Aortic smooth muscle cell (primary cell): ENCODE data around the gene CBLC. TPM values are rescaled to one million over a fixed set of nuclear protein-coding genes. Genes with fewer than 3 reads are reported as not detected.

ENCODE experiments used
- total RNA-seq: library from RNA; depleted of rRNA; stranded (reverse); fragments of >200 nt; gene quantifications from 2 replicates; pipeline ENCODE4 v1.2.3, GENCODE V29; 2014

The CBLC gene, protein sequence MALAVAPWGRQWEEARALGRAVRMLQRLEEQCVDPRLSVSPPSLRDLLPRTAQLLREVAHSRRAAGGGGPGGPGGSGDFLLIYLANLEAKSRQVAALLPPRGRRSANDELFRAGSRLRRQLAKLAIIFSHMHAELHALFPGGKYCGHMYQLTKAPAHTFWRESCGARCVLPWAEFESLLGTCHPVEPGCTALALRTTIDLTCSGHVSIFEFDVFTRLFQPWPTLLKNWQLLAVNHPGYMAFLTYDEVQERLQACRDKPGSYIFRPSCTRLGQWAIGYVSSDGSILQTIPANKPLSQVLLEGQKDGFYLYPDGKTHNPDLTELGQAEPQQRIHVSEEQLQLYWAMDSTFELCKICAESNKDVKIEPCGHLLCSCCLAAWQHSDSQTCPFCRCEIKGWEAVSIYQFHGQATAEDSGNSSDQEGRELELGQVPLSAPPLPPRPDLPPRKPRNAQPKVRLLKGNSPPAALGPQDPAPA
- total RNA-seq = not detected in 2 replicates

DNA sequence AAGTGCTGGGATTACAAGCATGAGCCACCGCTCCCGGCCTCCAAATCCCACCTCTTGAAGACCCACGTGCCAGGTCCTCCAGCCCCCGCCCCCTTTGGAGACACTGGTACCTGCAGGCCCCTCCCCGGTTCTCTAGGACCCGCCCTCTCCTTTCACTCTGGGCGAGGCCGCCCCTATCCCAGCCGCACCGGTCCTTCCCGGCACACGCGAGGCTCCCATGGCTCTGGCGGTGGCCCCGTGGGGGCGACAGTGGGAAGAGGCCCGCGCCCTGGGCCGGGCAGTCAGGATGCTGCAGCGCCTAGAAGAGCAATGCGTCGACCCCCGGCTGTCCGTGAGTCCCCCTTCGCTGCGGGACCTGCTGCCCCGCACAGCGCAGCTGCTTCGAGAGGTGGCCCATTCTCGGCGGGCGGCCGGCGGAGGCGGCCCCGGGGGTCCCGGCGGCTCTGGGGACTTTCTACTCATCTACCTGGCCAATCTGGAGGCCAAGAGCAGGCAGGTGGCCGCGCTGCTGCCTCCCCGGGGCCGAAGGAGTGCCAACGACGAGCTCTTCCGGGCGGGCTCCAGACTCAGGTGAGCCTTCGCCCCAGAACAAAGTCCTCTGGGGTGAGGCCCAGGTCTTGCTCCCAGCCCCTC, at the start of gene CBLC:
Gene CBLC (plus strand): TSS at position 176 of the 633 bp plus-strand sequence. CDS start 42 bp downstream, at position 218.

DNA sequence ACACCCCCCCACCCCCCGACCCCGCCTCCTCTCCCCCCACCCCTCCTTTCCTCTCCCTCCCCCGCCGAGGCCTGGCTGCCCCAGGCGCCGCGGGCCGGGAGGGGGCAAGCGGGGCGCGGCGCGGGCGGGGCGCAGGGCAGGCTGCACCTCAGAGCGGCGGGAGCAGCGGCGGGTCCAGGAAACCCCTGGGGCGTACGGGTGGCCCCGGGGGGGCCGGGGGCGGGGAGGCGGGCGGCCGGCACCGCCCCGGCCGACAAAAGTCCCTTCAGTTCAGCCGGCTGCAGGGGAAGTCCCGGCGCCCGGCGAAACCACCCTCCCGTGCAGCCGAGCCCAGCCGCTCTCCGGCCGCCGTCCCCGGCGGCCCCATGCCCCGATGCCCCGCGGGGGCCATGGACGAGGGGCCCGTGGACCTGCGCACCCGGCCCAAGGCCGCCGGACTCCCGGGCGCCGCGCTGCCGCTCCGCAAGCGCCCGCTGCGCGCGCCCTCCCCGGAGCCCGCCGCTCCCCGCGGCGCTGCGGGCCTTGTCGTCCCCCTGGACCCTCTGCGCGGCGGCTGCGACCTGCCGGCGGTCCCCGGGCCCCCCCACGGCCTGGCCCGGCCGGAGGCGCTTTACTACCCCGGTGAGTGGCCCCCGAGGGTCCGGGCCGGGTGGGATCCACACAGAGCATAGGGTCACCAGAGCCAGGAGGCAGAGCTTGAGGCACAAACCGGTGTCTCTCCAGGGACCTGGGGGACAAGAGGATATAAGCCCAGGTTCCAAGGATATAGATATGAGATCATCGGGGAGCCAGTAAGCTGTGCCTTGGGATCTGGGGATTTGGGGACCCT, 29.1 kb upstream of the CBLC start, which contains the start of gene BCL3:
Gene BCL3 (plus strand): TSS at position 283 of the 829 bp plus-strand sequence. CDS start 83 bp downstream, at position 366.

DNA sequence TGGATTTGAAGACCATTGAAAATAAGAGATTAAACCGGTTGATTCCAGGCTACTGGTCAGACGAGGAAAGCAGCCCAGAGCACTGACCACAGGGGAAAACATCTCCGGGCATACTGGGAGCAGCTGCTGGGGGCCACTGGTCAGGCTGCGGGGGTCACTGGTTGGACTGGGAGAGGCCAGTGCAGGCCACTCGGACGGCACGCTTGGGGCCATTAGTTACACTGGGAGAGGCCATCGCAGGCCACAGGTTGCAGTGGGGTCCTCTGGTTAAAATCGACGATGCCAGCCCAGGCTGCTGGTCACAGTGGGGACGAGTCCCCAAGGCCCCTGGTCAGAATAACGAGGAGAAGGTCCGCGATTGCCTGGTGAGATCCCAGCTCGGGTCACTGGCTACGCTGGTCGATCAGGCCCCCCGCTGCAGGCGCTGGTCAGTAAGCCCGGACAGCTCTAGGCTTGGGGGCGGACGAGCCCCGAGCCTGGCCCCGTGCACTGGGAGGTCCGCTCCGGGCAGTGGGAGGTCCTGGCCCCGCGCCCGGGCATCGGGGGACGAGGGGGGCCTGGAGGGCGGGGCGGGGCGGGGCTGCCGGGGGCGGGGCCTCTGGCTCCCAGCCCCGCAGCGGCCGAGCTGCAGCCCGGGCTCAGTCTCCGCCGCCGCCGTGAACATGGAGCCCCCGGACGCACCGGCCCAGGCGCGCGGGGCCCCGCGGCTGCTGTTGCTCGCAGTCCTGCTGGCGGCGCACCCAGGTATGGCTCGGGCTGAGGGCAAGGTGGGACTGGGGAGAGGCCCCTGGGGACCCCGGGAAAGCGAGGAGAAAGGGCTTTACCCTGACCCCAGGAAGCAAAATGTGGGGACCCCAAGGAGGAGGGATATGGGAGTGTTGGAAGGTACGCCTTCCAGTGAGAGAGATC, 31.0 kb downstream of the CBLC start, which contains the start of gene BCAM:
Gene BCAM (plus strand): TSS at position 641 of the 909 bp plus-strand sequence. CDS start 22 bp downstream, at position 663.

DNA sequence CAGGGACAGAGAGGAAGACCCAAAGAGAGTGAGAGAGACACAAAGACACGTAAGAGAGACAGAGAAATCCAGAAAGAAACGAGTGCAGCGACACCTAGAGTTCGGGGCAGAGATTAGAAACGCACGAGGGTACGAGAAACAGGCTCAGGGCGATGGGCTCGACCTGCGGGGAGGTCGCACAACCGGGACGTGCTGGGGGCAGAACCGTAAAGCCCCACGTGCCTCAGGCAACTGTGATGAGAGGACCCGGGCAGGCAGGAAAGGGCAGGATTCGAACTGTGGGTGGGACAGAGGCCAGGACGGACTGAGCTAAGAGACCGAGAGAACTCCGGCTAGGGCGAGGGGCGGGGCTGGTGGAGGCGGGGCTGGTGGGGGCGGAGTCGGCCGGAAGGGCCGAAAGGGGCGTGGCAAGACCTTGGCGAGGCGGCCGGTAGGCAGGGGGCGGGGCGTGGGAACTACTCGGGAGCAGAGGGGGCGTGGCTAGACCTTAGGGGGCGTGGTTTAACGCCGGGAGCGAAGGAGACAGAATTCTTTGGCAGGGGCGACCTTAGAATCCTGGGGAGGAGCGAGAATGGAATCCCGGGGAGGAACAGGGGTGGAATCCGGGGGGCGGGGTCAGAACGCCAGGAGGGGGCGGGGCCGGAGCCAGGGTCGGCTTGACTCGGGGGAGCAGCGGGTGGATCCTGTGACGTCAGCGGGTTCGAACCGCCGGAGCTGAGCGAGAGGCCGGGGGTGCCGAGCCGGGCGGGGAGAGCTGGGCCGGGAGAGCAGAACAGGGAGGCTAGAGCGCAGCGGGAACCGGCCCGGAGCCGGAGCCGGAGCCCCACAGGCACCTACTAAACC, 68.1 kb downstream of the CBLC start, which contains the start of gene NECTIN2:
Gene NECTIN2 (plus strand): TSS at position 686 of the 843 bp plus-strand sequence. CDS start 229 bp downstream, outside the sequence.

Other genes starting within 250 kb of the CBLC start
- not detected in 2 replicates for gene CEACAM20, start 248.2 kb upstream of the CBLC start, total RNA-seq
- gene IGSF23, start 164.3 kb upstream of the CBLC start, total RNA-seq = not detected in 2 replicates
- 56.8 and 71.4 TPM in 2 replicates for gene PVR, start 134.0 kb upstream of the CBLC start, total RNA-seq
- gene CEACAM19, start 106.4 kb upstream of the CBLC start, total RNA-seq = 1.8 and 4.9 TPM in 2 replicates
- gene CEACAM16, start 78.7 kb upstream of the CBLC start, total RNA-seq = not detected in 2 replicates
- 8.2 and 11.6 TPM in 2 replicates for gene BCL3, start 29.2 kb upstream of the CBLC start, total RNA-seq
- gene BCAM, start 31.2 kb downstream of the CBLC start, total RNA-seq = 7.3 and 30.0 TPM in 2 replicates
- 51.3 and 58.1 TPM in 2 replicates for gene NECTIN2, start 68.4 kb downstream of the CBLC start, total RNA-seq
- gene TOMM40, start 113.4 kb downstream of the CBLC start, total RNA-seq = 24.0 and 42.1 TPM in 2 replicates
- 0.50 and 2.2 TPM in 2 replicates for gene APOE, start 127.9 kb downstream of the CBLC start, total RNA-seq
- 0.56 and 0.79 TPM in 2 replicates for gene APOC1, start 136.7 kb downstream of the CBLC start, total RNA-seq
- not detected in 2 replicates for gene APOC4, start 164.3 kb downstream of the CBLC start, total RNA-seq
- gene APOC2, start 168.2 kb downstream of the CBLC start, total RNA-seq = not detected in 2 replicates
- gene CLPTM1, start 177.5 kb downstream of the CBLC start, total RNA-seq = 37.8 and 38.0 TPM in 2 replicates
- gene RELB, start 223.6 kb downstream of the CBLC start, total RNA-seq = 3.3 and 3.5 TPM in 2 replicates